ENCODE results near the gene ATP1A1. TPM values are rescaled to one million over a fixed set of nuclear protein-coding genes. Genes with fewer than 3 reads are reported as not detected.

The ATP1A1 gene
- 100 to 1,000 TPM; 114 to 143 (median 121) TPM for polyA plus RNA-seq (ENCODE audit: insufficient read length in 10 of 10)
- long read RNA-seq, donor 1, transcript ATP1A1-201 (23 exons, 3,654 nt), result major isoform, 6 of 31 reads
- long read RNA-seq, donor 1, partial matches to known transcripts, result 25 of 31 reads
- long read RNA-seq, donor 1, other reads (novel, unspliced or antisense), result 0 of 31 reads
- long read RNA-seq, donor 2, transcript ATP1A1-201 (23 exons, 3,654 nt), result major isoform, 16 of 23 reads
- long read RNA-seq, donor 2, partial matches to known transcripts, result 7 of 23 reads
- long read RNA-seq, donor 2, other reads (novel, unspliced or antisense), result 0 of 23 reads
- long read RNA-seq, donor 3, result 0 reads
- long read RNA-seq, donor 4, transcript ATP1A1-201 (23 exons, 3,654 nt), result major isoform, 6 of 24 reads
- long read RNA-seq, donor 4, partial matches to known transcripts, result 18 of 24 reads
- long read RNA-seq, donor 4, other reads (novel, unspliced or antisense), result 0 of 24 reads
- long read RNA-seq, donor 5, transcript ATP1A1-201 (23 exons, 3,654 nt), result major isoform, 11 of 18 reads
- long read RNA-seq, donor 5, partial matches to known transcripts, result 7 of 18 reads
- long read RNA-seq, donor 5, other reads (novel, unspliced or antisense), result 0 of 18 reads
- long read RNA-seq, donor 6, transcript ATP1A1-201 (23 exons, 3,654 nt), result major isoform, 8 of 33 reads
- long read RNA-seq, donor 6, partial matches to known transcripts, result 25 of 33 reads
- long read RNA-seq, donor 6, other reads (novel, unspliced or antisense), result 0 of 33 reads
- long read RNA-seq, donor 7, transcript ATP1A1-201 (23 exons, 3,654 nt), result major isoform, 16 of 51 reads
- long read RNA-seq, donor 7, partial matches to known transcripts, result 35 of 51 reads
- long read RNA-seq, donor 7, other reads (novel, unspliced or antisense), result 0 of 51 reads
- long read RNA-seq, donor 8, transcript ATP1A1-201 (23 exons, 3,654 nt), result major isoform, 9 of 19 reads
- long read RNA-seq, donor 8, partial matches to known transcripts, result 10 of 19 reads
- long read RNA-seq, donor 8, other reads (novel, unspliced or antisense), result 0 of 19 reads
- long read RNA-seq, donor 9, partial matches to known transcripts, result 0 of 1 reads
- long read RNA-seq, donor 9, other reads (novel, unspliced or antisense), result 0 of 1 reads

DNA sequence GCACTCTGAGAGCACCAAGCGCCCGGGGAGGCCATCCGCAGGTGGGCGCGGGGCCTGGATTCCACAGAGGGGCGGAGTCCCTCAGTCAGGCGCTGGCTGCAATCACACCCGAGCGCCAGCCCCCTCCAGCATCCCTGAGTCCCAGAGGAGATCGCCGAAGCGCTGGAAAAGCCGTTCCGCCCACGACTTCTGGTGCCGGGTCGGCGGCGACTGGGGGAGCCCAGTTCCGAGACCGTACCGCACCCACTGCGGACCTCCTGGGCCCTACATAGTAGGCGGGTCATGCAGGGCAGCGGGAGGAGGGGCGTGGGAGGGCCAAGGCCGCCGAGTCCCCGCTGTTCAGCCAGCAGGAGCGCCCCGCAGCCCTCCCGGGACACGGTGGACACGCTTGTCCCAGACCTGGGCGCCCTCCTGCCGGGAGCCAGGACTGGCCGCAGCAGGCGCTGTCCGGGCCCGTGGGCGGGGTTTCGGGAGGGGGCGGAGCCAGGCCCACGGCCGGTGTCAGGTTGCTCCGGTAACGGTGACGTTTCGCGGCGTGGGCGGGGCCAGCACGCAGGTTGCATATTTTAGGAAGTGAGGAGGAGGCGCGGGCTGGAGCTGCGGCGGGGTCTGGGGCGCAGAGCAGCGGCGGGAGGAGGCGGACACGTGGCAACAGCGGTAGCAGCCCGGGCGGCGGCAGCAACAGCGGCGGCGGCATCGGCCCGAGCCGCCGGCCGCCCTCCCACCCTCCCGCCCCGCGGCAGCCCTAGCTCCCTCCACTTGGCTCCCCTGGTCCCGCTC, at the start of gene ATP1A1:
Gene ATP1A1 (plus strand): TSS at position 594 of the 780 bp plus-strand sequence. CDS start 268 bp downstream, outside the sequence.
- DNase-seq, result peak; percentile 91 to 98 (median 95)

DNA sequence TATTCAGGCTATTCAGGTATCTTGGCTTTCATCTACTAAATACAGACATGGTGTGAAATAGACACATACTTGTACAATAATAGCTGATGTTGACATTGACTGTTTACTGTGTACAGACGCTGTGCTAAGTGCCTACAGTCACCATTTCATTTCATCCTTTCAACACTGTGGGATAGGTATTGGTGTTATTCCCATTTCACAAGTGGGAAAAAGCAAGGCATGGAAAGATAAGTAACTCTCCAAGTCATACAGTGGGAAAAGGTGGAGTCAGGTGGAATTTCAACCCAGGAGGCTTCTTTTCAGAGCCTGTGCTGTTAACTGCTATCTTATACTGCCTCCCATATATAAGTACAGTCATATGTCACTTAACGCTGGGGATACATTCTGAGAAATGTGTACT, 49.6 kb upstream of the ATP1A1 start:
- DNase-seq, result no peak

GRCh38 chr1:116324411-116324810, 48.6 kb upstream of the ATP1A1 start:
- no peak for DNase-seq

DNA sequence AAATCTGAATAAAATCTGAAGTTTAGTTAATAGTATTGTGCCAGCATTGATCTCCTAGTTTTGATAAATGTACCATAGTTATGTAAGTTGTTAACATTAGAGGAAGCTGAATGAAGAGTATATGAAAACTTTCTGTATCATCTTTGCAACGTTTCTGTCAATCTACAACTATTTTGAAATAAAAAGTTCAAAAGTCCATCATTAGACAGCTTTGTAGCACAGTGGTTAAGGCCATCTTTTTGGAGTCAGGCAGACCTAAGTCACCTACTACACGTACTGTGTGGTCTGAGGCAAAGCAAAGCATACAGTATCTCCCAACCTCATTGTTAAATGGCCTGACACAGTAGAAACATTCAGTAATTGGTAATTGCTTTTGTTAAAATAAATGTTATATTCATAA, 47.9 kb upstream of the ATP1A1 start:
- no peak for DNase-seq

- DNase-seq, result no peak
These were observed 47.1 kb upstream of the ATP1A1 start for GRCh38 chr1:116325922-116326321.

GRCh38 chr1:116326486-116326885, 46.6 kb upstream of the ATP1A1 start:
- no peak for DNase-seq

GRCh38 chr1:116328671-116329070, 44.4 kb upstream of the ATP1A1 start:
- DNase-seq, result no peak

DNA sequence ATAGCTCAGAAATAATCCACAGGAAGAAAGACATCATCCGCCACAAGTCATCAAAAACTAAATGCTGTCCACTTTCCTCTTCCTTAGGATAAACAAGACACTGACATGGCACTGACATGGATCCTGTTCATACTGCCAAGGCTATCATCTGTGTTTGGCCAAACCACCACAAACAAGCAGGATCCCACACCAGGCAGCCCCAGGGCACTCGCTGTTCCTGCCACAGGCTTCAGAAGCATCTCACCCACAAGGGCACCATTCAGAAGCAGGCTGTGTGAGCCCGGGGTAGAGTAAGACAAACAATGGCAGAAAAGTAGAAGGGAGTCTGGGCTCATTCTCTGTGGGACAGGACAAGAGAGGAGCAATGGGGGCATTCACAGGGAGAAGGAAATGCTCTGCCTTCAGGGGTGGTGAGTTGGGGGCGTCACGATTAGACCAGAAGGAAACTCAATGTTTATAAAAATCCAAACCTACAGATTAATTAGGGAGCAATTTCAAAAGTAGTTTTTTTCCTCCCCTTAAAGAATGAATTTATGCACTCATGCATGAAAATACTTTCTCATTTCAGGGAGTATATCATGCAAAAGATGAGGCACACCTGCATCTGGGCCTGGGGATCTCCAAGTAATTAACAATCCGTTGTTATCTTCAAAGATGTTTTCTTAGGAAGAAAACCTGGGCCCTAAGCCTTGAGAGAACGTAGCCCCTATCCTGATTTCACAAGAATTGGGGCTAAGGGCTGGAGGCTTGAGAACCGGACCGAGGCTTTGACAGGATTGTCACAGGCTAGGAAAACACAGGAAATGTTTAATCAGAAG, 43.3 kb upstream of the ATP1A1 start:
- DNase-seq, result no peak

GRCh38 chr1:116330342-116330652, 42.7 kb upstream of the ATP1A1 start:
- DNase-seq, result no peak

- DNase-seq, result no peak
These were observed 42.2 kb upstream of the ATP1A1 start for GRCh38 chr1:116330846-116331245.

GRCh38 chr1:116331523-116331922, 41.5 kb upstream of the ATP1A1 start:
- DNase-seq, result no peak

- DNase-seq, result no peak
These were observed 40.6 kb upstream of the ATP1A1 start for GRCh38 chr1:116332451-116332850.

DNA sequence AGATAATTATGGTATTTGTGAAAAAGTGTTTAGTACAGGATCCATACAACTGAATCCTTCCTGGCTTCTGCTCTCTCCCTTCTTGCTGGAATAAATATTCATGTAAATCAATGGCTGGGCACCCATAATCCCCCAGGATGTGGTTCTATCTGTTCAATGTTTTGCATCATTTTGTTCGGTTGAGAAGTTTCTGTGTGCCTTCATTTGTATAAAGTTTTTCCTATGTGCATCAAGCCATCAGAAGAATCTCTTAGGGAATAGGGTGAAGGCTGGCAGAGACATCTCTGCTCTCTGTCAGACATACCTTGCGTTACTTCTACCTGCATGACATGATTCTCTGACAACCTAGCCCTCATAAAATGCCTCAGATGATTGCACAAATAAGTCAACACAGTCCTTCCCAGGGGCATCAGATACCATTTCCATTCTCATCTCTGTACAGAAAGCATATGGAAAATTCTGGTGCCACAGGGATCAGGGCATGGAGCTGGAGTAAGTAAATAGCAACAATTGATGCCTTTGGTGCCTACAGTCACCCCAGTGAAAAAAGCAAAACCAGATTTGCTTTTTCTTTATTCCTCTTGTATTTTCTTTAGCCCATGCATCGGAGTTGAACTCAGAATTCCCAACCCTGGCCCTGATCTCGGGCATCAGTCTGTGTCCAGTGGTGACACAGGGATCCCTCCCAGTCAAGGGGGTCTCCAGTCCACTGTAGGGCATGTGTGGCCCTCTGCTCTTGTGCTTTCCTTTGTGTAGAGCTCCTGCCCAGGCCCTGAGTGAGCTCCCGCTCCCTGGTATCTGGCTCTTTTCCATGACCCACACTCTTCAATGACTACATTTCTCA, 39.7 kb upstream of the ATP1A1 start:
- DNase-seq, result no peak

- no peak for DNase-seq
These were observed 39.0 kb upstream of the ATP1A1 start for GRCh38 chr1:116334015-116334547.

- no peak for DNase-seq
These were observed 38.0 kb upstream of the ATP1A1 start for GRCh38 chr1:116334868-116335635.

DNA sequence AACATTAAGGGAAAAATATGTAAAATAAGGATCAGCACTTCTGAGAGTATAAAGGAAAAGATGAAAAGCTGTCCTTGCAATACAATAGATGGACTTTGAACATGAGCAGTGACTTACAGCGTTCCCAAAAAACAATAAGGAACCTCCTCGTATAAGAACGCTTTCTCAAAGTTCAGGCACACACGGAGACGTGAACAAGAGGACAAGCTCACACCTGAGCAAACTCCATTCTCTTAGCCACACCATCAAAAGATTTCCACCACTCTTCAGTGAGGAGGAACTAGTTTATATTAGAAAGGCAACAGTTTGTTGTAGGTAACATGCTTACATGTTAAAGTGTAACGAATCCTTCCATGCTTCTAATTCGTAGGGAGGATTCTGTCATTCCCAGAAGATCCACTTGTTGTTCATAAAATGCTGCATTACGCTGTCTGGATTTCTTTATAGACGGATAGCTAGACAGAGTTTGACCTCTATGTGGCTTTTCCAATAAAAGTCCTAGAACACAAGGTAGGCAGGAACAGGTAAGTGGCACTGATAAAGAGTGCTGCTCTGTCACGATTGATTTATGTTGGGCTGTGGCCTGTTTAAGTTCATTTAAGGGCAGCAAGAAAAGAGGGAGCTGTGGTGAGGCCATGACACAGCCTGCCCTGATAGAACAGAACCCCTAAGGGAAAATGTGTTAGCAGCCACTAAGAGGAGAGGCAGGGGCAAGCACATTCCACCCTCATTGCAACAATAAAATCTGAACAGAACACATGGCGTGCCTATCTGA, 37.0 kb upstream of the ATP1A1 start:
- no peak for DNase-seq

DNA sequence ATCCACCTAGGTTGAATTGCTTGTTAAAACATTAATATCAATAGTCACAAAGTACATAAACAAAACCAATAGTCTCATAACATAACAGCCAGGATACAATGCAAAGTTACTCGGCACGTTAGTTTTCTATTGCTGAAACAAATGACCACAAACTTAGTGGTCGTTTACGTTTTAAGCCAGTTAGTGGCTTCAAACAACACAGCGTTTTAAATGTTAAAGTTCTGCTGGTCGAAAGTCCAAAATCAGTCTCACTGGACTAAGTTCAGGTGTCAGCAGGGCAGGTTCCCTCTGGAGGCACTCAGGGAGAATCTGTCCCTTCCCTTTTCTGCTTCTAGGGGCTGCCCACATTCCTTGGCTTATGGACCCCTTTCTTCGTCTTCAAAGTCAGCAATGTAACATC, 35.6 kb upstream of the ATP1A1 start:
- DNase-seq, result no peak

DNA sequence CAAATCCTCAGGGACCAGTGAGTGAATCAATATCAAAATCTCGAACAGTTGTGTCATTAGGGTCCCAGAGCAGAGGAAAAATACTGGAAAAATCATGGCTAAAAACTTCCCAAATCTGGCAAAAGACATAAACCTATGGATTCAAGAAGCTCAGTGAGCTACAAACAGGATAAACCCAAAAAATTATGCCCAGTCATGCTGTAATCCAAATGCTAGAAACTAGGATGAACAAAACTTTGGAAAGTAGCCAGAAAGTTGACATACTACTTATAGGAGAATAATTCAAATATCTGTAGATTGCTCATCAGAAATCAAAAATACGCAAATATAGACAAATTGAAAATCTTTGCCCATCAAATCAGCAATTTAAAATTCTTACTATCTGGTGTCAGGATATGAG, 34.6 kb upstream of the ATP1A1 start:
- DNase-seq, result no peak

All from muscle of back (tissue), 13 donors.